Upper lobe of left lung (tissue), 4 donors: ENCODE data around the gene PDE4D.

ENCODE experiments used
- EP300 ChIP-seq, 4 donors: sonication (generic); formaldehyde crosslinking; IDR thresholded peaks; one replicate each; pipeline ENCODE4 v1.5.1; 2017; ENCODE audit warnings: antibody characterized with exemption in 4 of 4, control low read depth in 2 of 4
- POLR2AphosphoS5 ChIP-seq, 2 donors: sonication (generic); formaldehyde crosslinking; IDR thresholded peaks; one replicate each; pipeline ENCODE4 v1.5.1; 2017; ENCODE audit warnings: antibody characterized with exemption in 2 of 2

DNA sequence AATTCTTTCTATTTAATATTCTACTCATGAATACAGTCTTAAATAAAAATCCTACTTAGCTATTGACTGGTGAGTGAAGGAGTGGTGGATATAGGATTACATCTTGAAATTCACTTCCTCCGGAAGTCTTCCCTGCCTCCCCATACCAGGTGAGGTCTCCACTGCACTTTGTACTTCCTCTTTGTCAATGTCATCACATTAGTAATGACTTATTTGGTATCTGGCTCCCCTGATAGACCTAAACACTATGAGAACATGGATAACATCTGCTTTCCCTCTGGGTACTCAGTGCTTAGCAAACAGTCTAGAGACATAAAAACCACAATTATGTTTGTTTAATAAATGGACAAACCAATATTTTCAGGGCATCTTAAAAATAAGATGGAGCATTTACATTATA is 532.1 kb downstream of the PDE4D start:
- TF ChIP-seq POLR2AphosphoS5 (IDR thresholded peaks at IDR 0.05) (no peak), EP300 (IDR thresholded peaks at IDR 0.05) (no peak)
